Lower leg skin (tissue), 3 donors: Measurements from ENCODE around the gene PHACTR2.

Experiments
- POLR2A ChIP-seq, 2 donors: fragments of 450-650 bp; IDR thresholded peaks; one replicate each; pipeline ENCODE4 v1.6.1; 2016 to 2017; ENCODE audit warnings: antibody characterized with exemption in 2 of 2, mild to moderate bottlenecking in 1 of 2, moderate library complexity in 1 of 2
- TF ChIP-seq, protein P1 (sequence below), 3 donors: fragments of 450-650 bp; IDR thresholded peaks; one replicate each; pipeline ENCODE4 v1.5.1; 2016; ENCODE audit warnings: antibody characterized with exemption in 3 of 3, mild to moderate bottlenecking in 3 of 3, moderate library complexity in 2 of 3

DNA sequence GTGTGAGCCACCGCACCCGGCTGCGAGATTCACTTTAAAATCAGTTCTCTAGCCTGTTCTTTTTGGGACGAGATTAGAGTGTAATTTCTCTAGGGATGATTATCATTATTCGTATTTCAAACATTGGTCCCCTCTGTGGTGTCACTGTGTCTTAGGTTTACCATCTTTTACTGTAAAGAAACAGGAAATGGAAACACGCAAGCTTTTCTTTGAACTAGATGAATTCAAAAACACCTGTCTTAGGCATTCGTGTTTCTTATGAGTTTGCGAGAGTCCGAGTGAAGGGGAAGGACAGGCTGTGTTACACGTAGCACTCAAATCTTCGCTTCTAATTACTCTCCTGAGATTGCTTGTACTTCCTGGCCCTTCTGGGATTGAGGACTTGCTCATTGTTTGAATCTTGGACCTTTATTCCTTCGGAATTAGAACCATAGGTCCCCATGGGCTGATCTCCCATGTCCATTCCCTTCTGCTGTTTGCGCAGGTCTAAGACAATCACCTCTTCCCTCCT lies 61.6 kb downstream of the PHACTR2 start:
- TF ChIP-seq, protein P1, sequence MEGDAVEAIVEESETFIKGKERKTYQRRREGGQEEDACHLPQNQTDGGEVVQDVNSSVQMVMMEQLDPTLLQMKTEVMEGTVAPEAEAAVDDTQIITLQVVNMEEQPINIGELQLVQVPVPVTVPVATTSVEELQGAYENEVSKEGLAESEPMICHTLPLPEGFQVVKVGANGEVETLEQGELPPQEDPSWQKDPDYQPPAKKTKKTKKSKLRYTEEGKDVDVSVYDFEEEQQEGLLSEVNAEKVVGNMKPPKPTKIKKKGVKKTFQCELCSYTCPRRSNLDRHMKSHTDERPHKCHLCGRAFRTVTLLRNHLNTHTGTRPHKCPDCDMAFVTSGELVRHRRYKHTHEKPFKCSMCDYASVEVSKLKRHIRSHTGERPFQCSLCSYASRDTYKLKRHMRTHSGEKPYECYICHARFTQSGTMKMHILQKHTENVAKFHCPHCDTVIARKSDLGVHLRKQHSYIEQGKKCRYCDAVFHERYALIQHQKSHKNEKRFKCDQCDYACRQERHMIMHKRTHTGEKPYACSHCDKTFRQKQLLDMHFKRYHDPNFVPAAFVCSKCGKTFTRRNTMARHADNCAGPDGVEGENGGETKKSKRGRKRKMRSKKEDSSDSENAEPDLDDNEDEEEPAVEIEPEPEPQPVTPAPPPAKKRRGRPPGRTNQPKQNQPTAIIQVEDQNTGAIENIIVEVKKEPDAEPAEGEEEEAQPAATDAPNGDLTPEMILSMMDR (IDR thresholded peaks at IDR 0.05): no peak
- TF ChIP-seq POLR2A (IDR thresholded peaks at IDR 0.05): no peak
